ENCODE measurements around the gene NEO1. TPM values are rescaled to one million over a fixed set of nuclear protein-coding genes. Genes with fewer than 3 reads are reported as not detected.
"Not testable (repeated sequence)": the region's sequence is repeated elsewhere in the genome, so short reads cannot be mapped to it uniquely, and the experiment has no call there.

The NEO1 gene
- total RNA-seq, 1 experiment from 2014 or later: 12.4 TPM

DNA sequence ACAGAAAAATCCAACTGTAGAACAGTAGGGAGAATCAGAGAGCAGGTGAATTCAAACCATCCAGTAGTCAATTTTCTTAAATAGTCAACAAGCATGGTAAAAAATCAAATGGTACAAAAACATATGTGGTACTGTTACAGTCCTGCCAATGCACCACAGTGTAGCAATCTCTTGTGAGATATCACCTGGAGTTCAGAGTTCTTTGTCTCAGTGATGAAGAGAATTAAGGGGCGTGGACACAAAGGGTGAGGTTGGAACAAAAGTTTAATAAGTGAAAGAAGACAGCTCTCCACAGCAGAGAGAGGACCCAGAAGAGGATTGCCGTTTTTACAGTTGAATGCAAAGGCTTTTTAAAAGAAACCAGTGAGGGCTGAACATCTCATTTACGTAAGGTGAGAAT lies 113.2 kb downstream of the NEO1 start:
- Mint-ChIP-seq H3K4me3 (ENCODE audit: unreplicated experiment) (no peak overlapping the region), H3K27me3 (ENCODE audit: insufficient read depth, unreplicated experiment) (no peaks in the 10 kb centered on the region), H3K27ac (ENCODE audit: unreplicated experiment) (no peak overlapping the region), H3K36me3 (ENCODE audit: insufficient read depth, unreplicated experiment) (no peaks in the 10 kb centered on the region), H3K4me1 (ENCODE audit: low read depth, unreplicated experiment) (no peaks in the 10 kb centered on the region), H3K9me3 (ENCODE audit: unreplicated experiment) (peaks cover 18% of the 10 kb centered on the region)
- Histone ChIP-seq H3K4me1 (no peaks in the 10 kb centered on the region), H3K4me3 (ENCODE audit: low read depth, low read length) (no peak overlapping the region), H3K36me3 (ENCODE audit: control insufficient read depth, insufficient read depth, low read length) (no peaks in the 10 kb centered on the region), H3K27me3 (replicated peaks; ENCODE audit: control insufficient read depth, insufficient read depth, low read length) (no peaks in the 10 kb centered on the region), H3K9me3 (0 out of 2 replicates have a peak, but pooled peaks cover 3% of the 10 kb centered on the region)
- TF ChIP-seq, protein P1, sequence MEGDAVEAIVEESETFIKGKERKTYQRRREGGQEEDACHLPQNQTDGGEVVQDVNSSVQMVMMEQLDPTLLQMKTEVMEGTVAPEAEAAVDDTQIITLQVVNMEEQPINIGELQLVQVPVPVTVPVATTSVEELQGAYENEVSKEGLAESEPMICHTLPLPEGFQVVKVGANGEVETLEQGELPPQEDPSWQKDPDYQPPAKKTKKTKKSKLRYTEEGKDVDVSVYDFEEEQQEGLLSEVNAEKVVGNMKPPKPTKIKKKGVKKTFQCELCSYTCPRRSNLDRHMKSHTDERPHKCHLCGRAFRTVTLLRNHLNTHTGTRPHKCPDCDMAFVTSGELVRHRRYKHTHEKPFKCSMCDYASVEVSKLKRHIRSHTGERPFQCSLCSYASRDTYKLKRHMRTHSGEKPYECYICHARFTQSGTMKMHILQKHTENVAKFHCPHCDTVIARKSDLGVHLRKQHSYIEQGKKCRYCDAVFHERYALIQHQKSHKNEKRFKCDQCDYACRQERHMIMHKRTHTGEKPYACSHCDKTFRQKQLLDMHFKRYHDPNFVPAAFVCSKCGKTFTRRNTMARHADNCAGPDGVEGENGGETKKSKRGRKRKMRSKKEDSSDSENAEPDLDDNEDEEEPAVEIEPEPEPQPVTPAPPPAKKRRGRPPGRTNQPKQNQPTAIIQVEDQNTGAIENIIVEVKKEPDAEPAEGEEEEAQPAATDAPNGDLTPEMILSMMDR (IDR thresholded peaks at IDR 0.05; ENCODE audit: insufficient read depth in 1 of 2, low read depth in 1 of 2, low read length in 1 of 2, severe bottlenecking in 1 of 2, unreplicated experiment in 1 of 2): no peak
- no peak for DNase-seq
- CTCF ChIA-PET: no interaction called here
- POLR2A ChIA-PET: no interaction called here
- intact Hi-C loops (cut with micrococcal nuclease; ENCODE audit: unreplicated experiment): no loop called here
- no TSS peak for BruUV-seq (replicated peaks)

DNA sequence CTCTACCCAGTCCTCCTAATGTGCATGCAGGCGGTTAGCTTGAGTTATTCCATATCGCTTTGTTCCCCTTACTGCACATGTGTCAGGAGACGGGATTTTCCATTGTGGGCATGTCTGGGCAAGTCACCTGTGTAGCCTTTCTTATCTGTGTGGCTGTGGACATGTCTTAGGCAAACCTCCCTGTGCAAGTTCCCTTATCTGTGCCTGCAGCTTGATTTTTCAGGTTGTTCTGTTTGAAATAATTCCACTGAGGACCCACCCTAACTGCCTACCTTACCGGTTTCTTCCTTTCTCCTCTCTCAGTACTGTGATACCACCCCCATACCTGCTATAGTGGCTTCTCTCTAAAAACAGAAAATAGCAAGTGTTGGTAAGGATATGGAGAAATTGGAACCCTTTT lies 113.6 kb downstream of the NEO1 start:
- no peak for DNase-seq
- no TSS peak for BruUV-seq (replicated peaks)
- intact Hi-C loops (cut with micrococcal nuclease; ENCODE audit: unreplicated experiment): no loop called here
- Histone ChIP-seq H3K4me1 (no peaks in the 10 kb centered on the region), H3K36me3 (ENCODE audit: control insufficient read depth, insufficient read depth, low read length) (no peaks in the 10 kb centered on the region), H3K9me3 (0 out of 2 replicates have a peak, but pooled peaks cover 3% of the 10 kb centered on the region), H3K4me3 (ENCODE audit: low read depth, low read length) (no peak overlapping the region), H3K27me3 (replicated peaks; ENCODE audit: control insufficient read depth, insufficient read depth, low read length) (no peaks in the 10 kb centered on the region)
- Mint-ChIP-seq H3K36me3 (ENCODE audit: insufficient read depth, unreplicated experiment) (no peaks in the 10 kb centered on the region), H3K9me3 (ENCODE audit: unreplicated experiment) (peaks cover 18% of the 10 kb centered on the region), H3K27me3 (ENCODE audit: insufficient read depth, unreplicated experiment) (no peaks in the 10 kb centered on the region), H3K4me3 (ENCODE audit: unreplicated experiment) (no peak overlapping the region), H3K4me1 (ENCODE audit: low read depth, unreplicated experiment) (no peaks in the 10 kb centered on the region), H3K27ac (ENCODE audit: unreplicated experiment) (no peak overlapping the region)
- POLR2A ChIA-PET: no interaction called here
- CTCF ChIA-PET: no interaction called here
- TF ChIP-seq, protein P1 (IDR thresholded peaks at IDR 0.05; ENCODE audit: insufficient read depth in 1 of 2, low read depth in 1 of 2, low read length in 1 of 2, severe bottlenecking in 1 of 2, unreplicated experiment in 1 of 2): no peak

DNA sequence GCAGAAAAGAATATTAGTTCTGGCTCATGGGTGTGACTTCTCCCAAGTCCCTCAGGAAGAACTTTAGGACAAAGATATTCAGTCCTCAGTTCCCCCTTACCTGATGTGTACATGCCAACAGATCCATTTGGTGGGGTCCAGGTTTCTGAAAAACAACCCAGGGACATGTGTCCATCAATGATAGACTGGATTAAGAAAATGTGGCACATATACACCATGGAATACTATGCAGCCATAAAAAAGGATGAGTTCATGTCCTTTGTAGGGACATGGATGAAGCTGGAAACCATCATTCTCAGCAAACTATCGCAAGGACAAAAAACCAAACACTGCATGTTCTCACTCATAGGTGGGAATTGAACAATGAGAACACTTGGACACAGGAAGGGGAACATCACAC lies 114.4 kb downstream of the NEO1 start:
- H3K27me3 Mint-ChIP-seq (ENCODE audit: insufficient read depth, unreplicated experiment); H3K36me3 Mint-ChIP-seq (ENCODE audit: insufficient read depth, unreplicated experiment); H3K27me3 ChIP-seq (replicated peaks; ENCODE audit: control insufficient read depth, insufficient read depth, low read length); BruUV-seq (replicated peaks); H3K36me3 ChIP-seq (ENCODE audit: control insufficient read depth, insufficient read depth, low read length); intact Hi-C loops (cut with micrococcal nuclease; ENCODE audit: unreplicated experiment); CTCF ChIA-PET; H3K4me1 Mint-ChIP-seq (ENCODE audit: low read depth, unreplicated experiment); DNase-seq; H3K4me3 Mint-ChIP-seq (ENCODE audit: unreplicated experiment); H3K4me3 ChIP-seq (ENCODE audit: low read depth, low read length); H3K4me1 ChIP-seq; POLR2A ChIA-PET; H3K27ac Mint-ChIP-seq (ENCODE audit: unreplicated experiment); H3K9me3 ChIP-seq: not testable (repeated sequence)
- peaks cover 18% of the 10 kb centered on the region for H3K9me3 Mint-ChIP-seq (ENCODE audit: unreplicated experiment)

- Mint-ChIP-seq H3K27me3 (ENCODE audit: insufficient read depth, unreplicated experiment) (no peaks in the 10 kb centered on the region), H3K9me3 (ENCODE audit: unreplicated experiment) (peaks cover 18% of the 10 kb centered on the region), H3K27ac (ENCODE audit: unreplicated experiment) (no peak overlapping the region), H3K4me3 (ENCODE audit: unreplicated experiment) (no peak overlapping the region), H3K4me1 (ENCODE audit: low read depth, unreplicated experiment) (no peaks in the 10 kb centered on the region), H3K36me3 (ENCODE audit: insufficient read depth, unreplicated experiment) (no peaks in the 10 kb centered on the region)
- no TSS peak for BruUV-seq (replicated peaks)
- Histone ChIP-seq H3K36me3 (ENCODE audit: control insufficient read depth, insufficient read depth, low read length) (no peaks in the 10 kb centered on the region), H3K4me3 (ENCODE audit: low read depth, low read length) (no peak overlapping the region), H3K27me3 (replicated peaks; ENCODE audit: control insufficient read depth, insufficient read depth, low read length) (no peaks in the 10 kb centered on the region), H3K4me1 (no peaks in the 10 kb centered on the region), H3K9me3 (0 out of 2 replicates have a peak, but pooled peaks cover 3% of the 10 kb centered on the region)
- CTCF ChIA-PET: no interaction called here
- POLR2A ChIA-PET: no interaction called here
- intact Hi-C loops (cut with micrococcal nuclease; ENCODE audit: unreplicated experiment): no loop called here
- TF ChIP-seq, protein P1 (IDR thresholded peaks at IDR 0.05; ENCODE audit: insufficient read depth in 1 of 2, low read depth in 1 of 2, low read length in 1 of 2, severe bottlenecking in 1 of 2, unreplicated experiment in 1 of 2): no peak
- DNase-seq: no peak
Measured at GRCh38 chr15:73168487-73168886, 116.2 kb downstream of the NEO1 start.
